T-helper 2 cell treated with Interferon-gamma antibody and Interleukin-4, amounts not matched to agents 100 ng/mL and 5 ng/mL, for 36 hours (primary cell): ENCODE measurements around the gene KCTD21. TPM values are rescaled to one million over a fixed set of nuclear protein-coding genes. Genes with fewer than 3 reads are reported as not detected.
"Not testable (repeated sequence)": the region's sequence is repeated elsewhere in the genome, so short reads cannot be mapped to it uniquely, and the experiment has no call there.

Source experiments
- intact Hi-C: fragments of 100-400 bp; cut with micrococcal nuclease; formaldehyde crosslinking; loops from one replicate; pipeline ENCODE4 v1.15.1; 2023
- total RNA-seq: library from RNA; stranded (reverse); gene quantifications from 2 replicates; pipeline ENCODE4 v1.2.3, GENCODE V29; 2022

The KCTD21 gene
- total RNA-seq, 1 donor from 2014 or later: 10.6 TPM

DNA sequence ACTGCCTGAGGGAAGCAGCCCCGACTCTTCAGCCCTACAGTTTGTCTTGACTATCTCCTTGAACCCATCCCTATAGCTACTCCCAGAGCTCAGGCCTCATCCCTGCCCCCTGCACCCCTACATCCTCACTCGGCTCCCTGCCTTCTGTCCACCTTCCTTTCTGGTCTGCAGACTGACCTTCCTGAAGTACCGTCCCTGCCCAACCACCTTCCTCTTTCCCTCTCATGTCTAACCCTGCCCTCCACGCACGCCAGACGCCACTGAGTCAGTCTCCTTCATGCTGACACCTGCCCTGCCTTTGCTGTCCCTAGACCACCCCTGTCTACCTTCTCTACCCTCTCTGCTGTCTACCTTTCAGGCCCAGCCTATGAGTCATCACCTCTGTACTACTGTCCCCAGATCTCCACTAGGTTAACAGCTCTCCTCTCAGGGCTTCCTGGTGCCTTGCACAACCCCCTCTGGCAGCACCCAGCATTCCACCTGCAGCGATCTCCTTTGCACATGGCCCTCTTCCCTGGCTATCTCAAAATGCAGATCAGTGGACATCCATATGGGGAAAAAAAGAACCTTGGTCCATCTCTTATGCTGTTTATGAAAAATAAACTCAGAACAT lies 8.9 kb downstream of the KCTD21 start:
- intact Hi-C loops: no loop called here

DNA sequence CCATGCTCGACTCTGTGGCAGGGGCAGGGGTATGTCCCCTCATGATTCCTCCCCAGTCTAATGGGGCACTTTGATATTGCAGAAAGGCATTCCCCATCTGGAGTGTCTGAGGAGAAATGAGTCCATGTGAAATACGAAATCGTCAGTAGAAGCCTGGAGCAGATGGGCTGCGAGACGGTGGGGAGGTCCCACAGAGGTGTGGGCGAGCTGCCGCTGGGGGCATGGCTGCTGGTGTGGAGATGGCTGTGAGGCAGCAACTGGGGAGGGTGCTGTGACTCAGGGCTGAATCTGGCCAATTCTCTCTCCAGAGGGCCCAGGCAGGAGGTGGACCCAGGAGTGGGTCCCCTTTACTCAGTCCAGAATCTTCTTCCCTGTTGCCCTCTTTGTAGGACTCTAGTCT lies 11.2 kb downstream of the KCTD21 start:
- intact Hi-C loops: no loop called here

DNA sequence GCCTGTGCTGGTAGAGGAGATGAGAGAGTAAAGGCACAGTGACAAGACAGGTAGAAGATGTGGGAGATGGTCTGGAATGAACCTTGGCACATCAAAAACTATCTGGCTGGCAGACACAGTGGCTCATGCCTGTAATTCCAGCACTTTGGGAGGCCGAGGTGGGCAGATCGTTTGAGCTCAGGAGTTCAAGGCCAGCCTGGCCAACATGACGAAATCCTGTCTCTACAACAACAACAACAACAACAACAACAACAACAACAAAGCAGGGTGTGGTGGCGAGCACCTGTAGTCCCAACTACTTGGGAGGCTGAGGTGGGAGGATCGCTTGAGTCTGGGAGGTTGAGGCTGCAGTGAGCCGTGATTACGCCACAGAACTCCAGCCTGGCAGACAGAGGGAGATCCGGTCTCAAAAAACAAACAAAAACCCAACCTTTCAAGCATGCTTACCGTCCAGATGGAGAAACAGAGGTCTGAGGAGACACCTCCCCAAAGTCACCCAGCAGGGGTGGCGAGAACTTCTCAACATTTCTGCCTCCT lies 11.8 kb downstream of the KCTD21 start:
- intact Hi-C loops: no loop called here

DNA sequence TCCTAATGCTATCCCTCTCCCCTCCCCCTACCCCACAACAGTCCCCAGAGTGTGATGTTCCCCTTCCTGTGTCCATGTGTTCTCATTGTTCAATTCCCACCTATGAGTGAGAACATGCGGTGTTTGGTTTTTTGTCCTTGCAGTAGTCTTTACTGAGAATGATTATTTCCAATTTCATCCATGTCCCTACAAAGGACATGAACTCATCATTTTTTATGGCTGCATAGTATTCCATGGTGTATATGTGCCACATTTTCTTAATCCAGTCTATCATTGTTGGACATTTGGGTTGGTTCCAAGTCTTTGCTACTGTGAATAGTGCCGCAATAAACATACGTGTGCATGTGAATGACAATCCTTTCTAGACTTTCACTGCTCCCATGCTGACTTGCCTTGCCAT lies 12.6 kb downstream of the KCTD21 start:
- intact Hi-C loops: not testable (repeated sequence)

DNA sequence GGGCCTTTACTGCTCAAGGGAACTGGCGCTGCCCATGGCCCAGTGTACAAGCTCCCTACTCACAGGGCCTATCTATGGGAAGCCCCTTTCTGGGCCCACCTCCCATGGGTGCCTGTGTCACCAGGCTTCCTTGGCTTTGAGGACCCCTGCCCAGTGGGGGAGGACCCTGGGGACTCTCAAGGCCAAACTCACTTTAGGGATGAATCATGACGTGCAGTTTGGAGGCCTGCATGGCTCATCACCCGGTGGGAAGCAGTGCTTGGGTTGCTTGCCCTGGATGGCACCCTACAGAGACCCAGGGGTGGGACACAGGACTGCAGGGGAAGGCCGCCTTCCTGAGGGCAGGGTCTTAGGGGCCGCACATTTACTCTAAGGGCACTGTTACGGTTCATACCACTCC lies 16.5 kb downstream of the KCTD21 start:
- intact Hi-C loops: no loop called here

DNA sequence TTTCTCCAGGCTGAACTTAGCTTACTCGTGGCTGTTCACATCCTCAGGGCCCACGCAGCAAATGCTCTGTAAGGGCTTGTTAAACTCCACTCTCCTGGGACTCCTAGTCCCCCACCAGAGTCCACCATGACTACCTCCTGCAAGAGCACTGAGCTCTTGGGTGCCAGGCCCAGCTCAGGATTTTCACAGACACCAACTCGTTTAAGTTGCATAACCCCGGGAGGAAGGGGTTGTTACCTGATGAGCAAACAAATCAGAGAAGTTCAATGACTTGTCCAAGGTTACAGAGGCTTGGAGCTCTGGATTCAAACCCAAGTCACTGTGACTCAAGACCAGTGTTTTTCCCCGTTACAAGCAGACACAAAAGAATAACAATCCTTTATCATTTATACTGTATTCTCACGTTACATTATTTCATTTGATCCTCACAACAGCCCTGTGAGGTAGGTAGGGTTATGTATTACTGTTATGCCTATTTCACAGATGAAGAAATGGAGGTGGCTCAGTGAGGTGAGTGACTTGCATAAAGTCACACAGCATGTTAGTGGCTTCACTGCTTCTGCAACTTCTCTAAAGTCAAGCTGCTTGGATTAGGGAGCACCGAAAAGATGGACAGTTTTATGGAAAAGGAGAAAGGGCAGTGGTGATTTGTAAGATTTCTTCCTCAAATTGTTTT lies 17.4 kb downstream of the KCTD21 start:
- intact Hi-C loops: no loop called here

DNA sequence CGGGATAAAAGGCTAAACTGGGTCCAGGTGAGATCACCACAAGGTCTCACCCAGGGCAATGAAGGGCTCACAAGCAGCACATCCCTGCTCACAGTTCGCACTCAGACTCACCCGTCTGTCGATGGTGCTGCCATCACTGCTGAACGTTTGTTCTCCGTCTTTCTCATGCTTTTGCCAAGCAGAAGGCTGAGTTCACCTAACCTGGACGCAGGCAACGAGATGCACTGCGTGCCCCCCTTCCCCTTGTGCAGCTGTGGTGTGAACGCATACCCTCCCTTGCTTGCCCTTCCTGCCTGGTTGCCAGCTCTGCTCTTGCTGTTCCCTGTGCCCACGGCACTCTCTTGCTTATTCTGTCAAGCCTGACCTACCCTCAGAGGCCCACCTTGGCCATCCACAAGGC lies 18.0 kb downstream of the KCTD21 start:
- intact Hi-C loops: no loop called here

DNA sequence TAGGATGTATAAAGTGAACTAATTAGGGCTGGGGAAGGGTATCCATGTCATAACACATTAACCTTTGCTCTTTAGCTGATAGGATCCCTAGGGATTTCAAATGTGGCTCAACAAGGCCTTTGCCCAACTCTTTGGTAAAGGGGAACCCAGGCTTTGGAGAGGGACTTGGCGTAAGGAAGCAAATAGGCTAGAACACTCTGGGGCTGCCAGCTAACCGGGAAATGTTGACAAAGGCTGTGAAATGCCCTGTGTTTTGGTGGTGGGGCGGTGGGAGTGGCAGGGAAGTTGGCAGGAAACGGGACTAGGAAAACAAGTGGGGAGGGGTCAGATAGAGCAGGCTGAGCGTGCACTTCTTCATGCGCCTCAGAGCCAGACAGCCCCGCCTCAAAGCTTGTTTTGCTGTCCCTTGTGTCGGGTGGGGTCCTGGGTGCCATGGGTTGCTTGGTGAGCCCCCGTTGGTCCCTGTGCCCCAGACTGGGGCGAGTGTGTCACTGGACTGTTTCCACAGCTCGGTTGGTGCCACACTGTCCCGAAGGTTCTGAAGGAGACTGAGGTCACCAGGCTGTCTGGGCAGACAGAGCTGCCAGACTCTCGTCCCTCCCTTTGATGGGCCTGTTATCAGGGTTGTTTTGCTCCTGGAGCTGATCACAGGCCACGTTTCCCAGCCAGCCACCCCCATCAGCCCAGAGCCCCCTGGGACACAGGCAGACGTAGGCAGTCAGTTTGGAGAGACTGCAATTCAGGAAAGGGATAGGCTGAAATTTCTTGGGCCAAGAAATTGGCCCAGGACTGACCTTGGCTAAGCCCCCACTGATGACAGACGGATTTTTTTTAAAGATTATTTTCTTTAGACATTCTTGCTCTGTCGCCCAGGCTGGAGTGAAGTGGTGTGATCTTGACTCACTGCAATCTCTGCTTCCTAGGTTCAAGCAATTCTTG lies 19.6 kb downstream of the KCTD21 start:
- intact Hi-C loops: no loop called here

DNA sequence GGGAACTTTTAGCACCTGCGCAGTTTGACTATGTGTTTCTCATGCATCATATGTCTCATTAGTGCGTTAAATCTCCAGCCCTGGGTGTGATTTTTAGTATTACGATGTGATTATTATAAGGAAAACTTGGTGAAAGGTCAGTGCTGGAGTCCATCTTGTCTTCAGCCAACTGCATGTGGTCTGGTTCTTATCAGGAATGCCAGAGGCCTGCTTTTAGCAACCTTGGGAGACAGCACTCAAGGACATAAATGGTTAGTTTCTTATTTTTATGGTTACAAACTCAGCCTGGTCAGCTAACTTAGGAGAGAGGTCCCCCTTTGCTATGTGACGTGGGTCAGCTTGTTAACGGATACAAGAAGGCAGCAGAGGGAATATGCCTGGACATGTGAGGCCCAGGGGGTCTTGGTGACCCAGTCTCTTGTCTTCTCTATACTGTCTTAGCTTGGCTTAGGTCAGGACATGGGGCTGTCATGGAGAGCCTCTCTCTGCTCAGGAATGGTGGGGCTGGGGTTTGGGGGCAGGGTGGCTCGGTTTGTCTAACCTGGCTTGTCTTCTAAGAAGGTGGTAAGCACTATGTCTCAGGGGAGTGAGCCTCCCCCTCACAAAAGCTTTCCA lies 21.5 kb downstream of the KCTD21 start:
- intact Hi-C loops: no loop called here

DNA sequence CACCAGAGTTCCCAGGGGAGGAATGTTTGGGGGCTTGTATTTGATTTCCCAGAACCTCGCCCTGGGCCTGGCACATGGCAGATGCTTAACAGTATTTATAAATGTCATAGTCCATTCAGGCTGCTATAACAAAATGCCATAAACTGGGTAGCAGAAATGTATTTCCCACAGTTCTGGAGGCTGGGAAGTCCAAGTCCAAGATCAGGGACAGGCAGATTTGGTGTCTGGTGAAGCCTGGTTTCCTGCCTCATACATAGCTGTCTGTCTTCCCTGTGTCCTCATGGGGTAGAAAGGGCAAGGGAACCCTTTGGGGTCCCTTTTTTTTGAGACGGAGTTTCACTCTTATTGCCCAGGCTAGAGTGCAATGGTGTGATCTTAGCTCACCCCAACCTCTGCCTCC lies 24.0 kb downstream of the KCTD21 start:
- intact Hi-C loops: no loop called here

DNA sequence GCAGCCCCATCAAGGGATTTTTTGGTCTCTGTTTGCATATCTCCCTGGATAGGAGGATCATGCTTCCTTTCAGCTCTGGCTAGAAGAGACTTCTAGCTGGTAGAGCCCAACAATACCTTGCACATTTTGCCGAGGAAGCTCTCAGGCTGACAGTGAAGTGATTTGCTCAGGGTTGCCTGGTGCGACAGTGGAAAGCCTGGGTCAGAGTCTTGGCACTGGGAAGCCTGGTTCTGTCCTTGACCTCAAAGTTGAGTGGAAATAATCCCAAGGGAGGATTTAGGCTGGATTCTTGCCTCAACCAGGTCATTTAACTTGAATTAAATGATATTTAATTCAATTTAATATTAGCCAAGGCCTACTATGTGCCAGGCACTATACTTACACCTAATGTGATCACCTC lies 24.6 kb downstream of the KCTD21 start:
- intact Hi-C loops: no loop called here

DNA sequence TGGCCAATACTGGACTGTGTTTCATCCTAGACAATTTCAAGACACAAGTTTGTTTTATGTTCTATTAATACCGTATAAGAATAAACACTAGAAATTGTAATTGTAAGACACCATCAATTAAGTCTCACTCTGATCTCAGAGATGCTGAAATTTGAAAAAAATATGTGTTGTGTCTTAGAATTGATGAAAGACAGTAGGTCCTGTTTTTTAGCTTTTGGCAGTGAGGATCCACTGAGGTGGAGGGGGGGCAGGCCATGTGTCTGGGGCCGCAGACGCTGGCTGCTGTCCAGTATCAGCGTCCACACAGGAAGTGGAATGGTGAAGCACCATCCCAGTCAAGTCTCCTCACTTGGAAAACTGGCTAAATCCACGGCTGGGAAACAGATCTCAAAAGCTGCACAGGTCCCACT lies 26.5 kb downstream of the KCTD21 start:
- intact Hi-C loops: no loop called here

DNA sequence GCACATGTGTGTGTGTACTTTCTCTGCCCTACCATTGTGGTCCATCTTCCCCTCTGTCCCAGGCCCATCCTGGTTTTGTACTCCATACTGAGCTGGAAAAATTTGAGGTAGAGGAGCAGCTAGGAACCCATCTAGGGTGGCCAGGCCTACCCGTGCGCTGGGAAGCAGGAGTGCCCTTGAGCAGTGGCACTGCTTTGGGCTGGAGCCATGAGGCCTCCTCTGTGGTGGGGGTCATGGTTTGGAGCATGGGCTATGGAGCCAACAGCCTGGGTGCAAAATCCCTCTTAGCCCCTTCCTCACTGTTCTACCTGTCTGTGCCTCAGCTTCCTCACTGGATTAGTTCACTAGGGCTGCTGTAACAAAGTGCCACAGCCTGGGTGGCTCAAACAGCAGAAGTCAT lies 27.1 kb downstream of the KCTD21 start:
- intact Hi-C loops: no loop called here

DNA sequence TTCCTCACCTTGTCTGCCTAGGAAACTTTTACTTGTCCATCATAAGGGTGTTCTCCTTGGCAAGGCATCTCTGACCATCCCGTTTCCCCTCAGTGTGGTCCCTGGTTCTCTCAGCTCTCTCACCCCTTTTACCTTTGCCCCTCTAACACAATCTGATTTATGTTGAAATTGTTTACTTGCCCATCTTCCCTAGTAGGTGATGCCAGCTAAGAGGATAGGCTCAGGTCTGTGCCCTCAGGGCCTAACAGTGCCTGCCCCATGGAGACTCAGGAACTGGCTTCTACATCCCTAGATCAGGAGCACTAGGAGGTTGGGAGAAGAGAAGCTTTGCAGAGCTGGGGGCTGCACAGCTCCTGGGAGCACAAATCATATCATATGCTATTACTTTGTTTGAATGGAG lies 27.9 kb downstream of the KCTD21 start:
- intact Hi-C loops: no loop called here

DNA sequence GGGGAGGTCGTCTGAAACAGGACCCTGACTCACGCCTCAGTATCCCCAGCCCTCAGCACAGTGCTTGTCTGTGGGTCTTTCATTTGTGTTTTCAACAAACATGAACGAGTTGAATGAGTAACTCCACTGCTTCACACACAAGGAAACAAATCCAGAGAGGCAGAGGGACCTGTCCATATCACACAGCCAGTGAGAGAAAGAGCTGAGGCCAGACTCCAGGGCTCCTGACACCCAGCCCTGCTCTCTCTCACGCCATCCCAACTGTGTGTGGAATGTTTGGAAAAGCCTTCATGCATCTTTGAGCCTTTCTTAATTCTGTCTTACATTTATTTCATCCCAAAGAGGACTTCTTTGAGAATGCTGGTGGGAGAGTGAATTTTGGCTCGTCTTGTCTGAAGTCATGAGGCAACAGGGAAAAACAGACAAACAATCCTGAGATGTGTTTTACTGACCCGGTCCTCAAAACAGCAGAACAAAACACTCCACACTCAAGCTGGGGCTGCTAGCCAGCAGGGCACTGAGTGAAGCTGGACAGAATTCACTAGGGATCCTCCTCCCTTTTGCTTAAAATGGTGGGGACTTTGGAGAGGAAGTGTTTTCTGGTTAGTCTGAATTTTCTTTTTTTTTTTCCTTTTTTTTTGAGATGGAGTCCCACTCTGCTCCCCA lies 29.3 kb downstream of the KCTD21 start:
- intact Hi-C loops: no loop called here

DNA sequence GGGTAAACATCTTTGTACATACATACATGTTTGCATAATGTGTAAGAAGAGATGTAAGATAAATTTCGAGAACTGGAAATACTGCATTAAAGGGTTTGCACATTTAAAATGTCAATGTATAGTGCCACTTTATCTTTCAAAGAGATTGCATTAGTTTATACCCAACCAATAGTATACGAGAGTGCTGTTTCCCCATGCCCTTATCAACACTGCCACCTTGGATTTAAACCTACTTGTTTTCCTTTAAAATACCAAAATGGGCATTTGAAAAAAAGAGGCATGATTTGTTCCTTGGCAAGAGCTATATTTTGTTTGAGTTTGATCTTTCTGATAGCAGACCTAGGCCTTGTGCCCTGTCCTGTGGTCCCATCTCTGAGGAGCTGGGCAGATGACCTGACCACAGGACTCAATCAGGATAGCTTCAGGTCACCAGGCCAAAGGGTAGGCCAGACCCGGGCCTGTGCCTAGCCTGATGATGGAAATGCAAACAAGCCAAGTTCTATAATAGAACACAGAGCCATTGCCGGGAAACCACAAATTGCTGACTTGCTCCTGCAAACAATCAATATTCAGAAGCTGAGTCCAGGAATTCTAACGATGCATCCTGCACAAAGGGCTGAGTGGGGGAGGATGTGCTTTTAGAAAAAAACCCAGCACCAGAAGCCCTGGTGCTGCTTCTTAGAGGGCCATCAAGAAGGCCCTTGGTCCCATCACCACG lies 32.1 kb downstream of the KCTD21 start:
- intact Hi-C loops: no loop called here

DNA sequence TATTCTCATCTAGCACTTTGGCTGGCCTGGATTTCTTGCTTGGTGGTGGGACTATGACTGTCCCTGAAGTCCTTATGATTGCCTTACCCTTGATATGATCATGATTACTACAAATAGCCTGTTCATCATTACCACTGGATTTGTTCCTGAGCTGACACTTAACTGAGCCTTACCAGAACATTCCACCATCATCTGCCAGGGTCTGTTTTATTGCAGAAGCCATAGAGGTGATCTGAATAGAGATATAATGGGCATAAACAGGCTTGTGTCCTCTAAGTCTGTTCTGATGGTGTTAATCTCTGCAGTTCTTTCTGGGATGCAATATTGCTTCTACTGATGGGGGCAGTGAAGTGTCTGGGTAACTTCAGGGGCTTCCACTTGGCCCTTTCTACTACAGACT lies 36.6 kb downstream of the KCTD21 start:
- intact Hi-C loops: no loop called here

DNA sequence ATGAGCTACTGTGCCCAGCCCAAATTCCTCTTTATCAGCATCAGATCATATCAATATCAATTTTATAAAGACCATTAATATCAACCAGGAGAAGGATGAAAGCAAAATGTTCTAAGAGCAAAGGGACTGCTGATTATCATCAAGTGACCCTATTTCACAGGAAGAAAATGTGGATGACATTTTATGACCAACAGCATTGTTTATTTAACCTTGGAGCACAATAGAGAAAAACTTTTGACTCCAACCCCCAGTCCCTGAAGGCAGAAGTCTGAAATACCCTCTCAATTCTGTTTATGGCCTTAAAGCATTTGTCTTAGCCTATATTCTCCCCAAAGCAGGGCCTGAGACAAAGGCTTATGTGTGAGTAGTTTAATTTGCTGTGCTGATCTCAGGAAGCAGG lies 37.7 kb downstream of the KCTD21 start:
- intact Hi-C loops: no loop called here

DNA sequence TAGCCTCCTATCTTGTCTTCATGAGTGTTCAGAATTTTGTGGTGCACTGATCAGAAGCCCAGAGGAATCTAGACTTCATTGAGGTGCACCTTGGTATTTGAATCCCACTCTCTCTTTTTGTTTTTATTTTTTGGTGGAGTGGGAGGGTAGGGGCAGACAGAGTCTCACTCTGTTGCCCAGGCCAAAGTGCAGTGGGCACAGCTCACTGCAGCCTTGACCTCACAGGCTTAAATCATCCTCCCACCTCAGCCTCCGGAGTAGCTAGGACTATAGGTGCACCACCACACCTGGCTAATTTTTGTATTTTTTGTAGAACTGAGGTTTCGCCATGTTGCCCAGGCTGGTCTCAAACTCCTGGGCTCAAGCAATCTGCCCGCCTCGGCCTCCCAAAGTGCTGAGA lies 38.1 kb downstream of the KCTD21 start:
- intact Hi-C loops: no loop called here

DNA sequence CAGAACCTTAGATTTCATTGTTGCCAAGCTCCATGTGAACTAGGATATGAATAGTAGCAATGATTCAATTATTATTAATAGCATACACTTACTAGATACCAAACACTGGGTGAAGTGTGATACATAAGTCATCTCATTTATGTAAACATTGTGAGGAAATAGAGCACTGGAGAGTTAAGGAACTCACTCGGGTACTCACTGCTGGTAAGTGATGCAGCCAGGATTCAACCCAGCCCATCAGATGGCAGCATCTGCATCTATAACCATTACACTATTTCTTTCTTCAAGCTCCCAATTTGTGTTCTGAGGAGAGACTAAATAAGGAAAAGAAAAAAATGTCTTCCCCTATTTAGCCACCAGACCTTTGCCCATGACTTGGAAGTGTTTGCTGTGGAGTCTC lies 38.8 kb downstream of the KCTD21 start:
- intact Hi-C loops: no loop called here
